Neuronal stem cell (in vitro differentiated cells): ENCODE results near the gene RSPRY1.

ENCODE experiments used
- DNase-seq: peaks from one replicate; pipeline ENCODE4 v3.0.0-alpha.2; 2013; ENCODE audit warnings: low spot score
- H2AFZ ChIP-seq: one replicate; pipeline ENCODE4 v1.6.1; 2013; ENCODE audit warnings: mild to moderate bottlenecking, low read length, inconsistent platforms
- H2AK5ac ChIP-seq: 2 replicates; pipeline ENCODE4 v1.6.1; 2013; ENCODE audit warnings: low read depth, mild to moderate bottlenecking, inconsistent platforms, low read length, moderate library complexity, mixed read lengths
- H2BK120ac ChIP-seq: 2 replicates; pipeline ENCODE4 v1.6.1; 2013; ENCODE audit warnings: low read depth, mild to moderate bottlenecking, inconsistent platforms, low read length, moderate library complexity, mixed read lengths
- H2BK12ac ChIP-seq: one replicate; pipeline ENCODE4 v1.6.1; 2013; ENCODE audit warnings: low read length, inconsistent platforms
- H2BK15ac ChIP-seq: 2 replicates; pipeline ENCODE4 v1.6.1; 2013; ENCODE audit warnings: mild to moderate bottlenecking, low read length, inconsistent platforms, mixed read lengths
- H2BK5ac ChIP-seq: one replicate; pipeline ENCODE4 v1.6.1; 2013; ENCODE audit warnings: inconsistent platforms, mild to moderate bottlenecking, low read length, moderate library complexity
- H3K14ac ChIP-seq: one replicate; pipeline ENCODE4 v1.6.1; 2013; ENCODE audit warnings: low read length, inconsistent platforms
- H3K18ac ChIP-seq: 2 replicates; pipeline ENCODE4 v1.6.1; 2013; ENCODE audit warnings: low read length, inconsistent platforms
- H3K23ac ChIP-seq: 2 replicates; pipeline ENCODE4 v1.6.1; 2013; ENCODE audit warnings: low read depth, mild to moderate bottlenecking, mixed read lengths, low read length, inconsistent platforms; ENCODE audit not compliant: poor library complexity
- H3K27ac ChIP-seq: replicated peaks from 3 replicates; pipeline ENCODE4 v1.5.1; 2013; ENCODE audit warnings: low read length, inconsistent platforms
- H3K27me3 ChIP-seq, 3 experiments: 2 replicates each; pipeline ENCODE4 v1.6.1; 2013; ENCODE audit warnings: low read length in 3 of 3, mild to moderate bottlenecking in 2 of 3, inconsistent platforms in 1 of 3, low read depth in 1 of 3, mixed read lengths in 1 of 3, moderate library complexity in 1 of 3; ENCODE audit not compliant: control insufficient read depth in 3 of 3, insufficient read depth in 3 of 3
- H3K36me3 ChIP-seq, 2 donors: replicated peaks in 1 of 2; 2 replicates each; pipeline ENCODE4 v1.6.1; 2013; ENCODE audit warnings: low read length in 2 of 2; ENCODE audit not compliant: control insufficient read depth in 2 of 2, insufficient read depth in 2 of 2
- H3K4ac ChIP-seq: 2 replicates; pipeline ENCODE4 v1.6.1; 2013; ENCODE audit warnings: inconsistent platforms, mild to moderate bottlenecking, low read length, moderate library complexity
- H3K4me1 ChIP-seq, 2 donors: 1 replicate in 1 of 2; 2 replicates in 1 of 2; pipeline ENCODE4 v1.6.1; 2013; ENCODE audit warnings: low read length in 2 of 2, low read depth in 1 of 2; ENCODE audit not compliant: control insufficient read depth in 2 of 2, insufficient read depth in 1 of 2
- H3K4me2 ChIP-seq: one replicate; pipeline ENCODE4 v1.6.1; 2013; ENCODE audit warnings: mild to moderate bottlenecking, low read length, inconsistent platforms; ENCODE audit not compliant: insufficient read depth, poor library complexity, severe bottlenecking
- H3K4me3 ChIP-seq, 2 donors: 2 replicates each; pipeline ENCODE4 v1.5.1; 2013; ENCODE audit warnings: low read length in 2 of 2, mild to moderate bottlenecking in 2 of 2, inconsistent platforms in 1 of 2, moderate library complexity in 1 of 2
- H3K79me1 ChIP-seq: one replicate; pipeline ENCODE4 v1.6.1; 2013; ENCODE audit warnings: low read depth, mild to moderate bottlenecking, inconsistent platforms, low read length, moderate library complexity
- H3K9ac ChIP-seq: one replicate; pipeline ENCODE4 v1.6.1; 2013; ENCODE audit warnings: mild to moderate bottlenecking, low read depth, low read length, inconsistent platforms; ENCODE audit not compliant: poor library complexity
- H3K9me3 ChIP-seq, 2 donors: replicated peaks in 1 of 2; 2 replicates each; pipeline versions ENCODE3 to v1.6.1; 2013; ENCODE audit warnings: low read length in 2 of 2, mild to moderate bottlenecking in 2 of 2, inconsistent platforms in 1 of 2, low read depth in 1 of 2, mixed read lengths in 1 of 2, moderate library complexity in 1 of 2; ENCODE audit not compliant: control insufficient read depth in 2 of 2, insufficient read depth in 1 of 2
- H4K8ac ChIP-seq: one replicate; pipeline ENCODE4 v1.6.1; 2013; ENCODE audit warnings: low read depth, mild to moderate bottlenecking, inconsistent platforms, low read length, moderate library complexity
- H4K91ac ChIP-seq: one replicate; pipeline ENCODE4 v1.6.1; 2013; ENCODE audit warnings: low read length, low read depth, mild to moderate bottlenecking, inconsistent platforms; ENCODE audit not compliant: poor library complexity
- WGBS, 2 donors: extraction: QIAGEN DNeasy Blood & Tissue Kit; methylation state at CpG; one replicate each; pipeline ENCODE4 v1.1.7; 2013; ENCODE audit warnings: missing lambda C conversion rate in 2 of 2, mixed read lengths in 1 of 2; ENCODE audit not compliant: insufficient read length in 2 of 2, insufficient replicate concordance in 1 of 2; ENCODE audit errors: extremely low coverage in 2 of 2; 5-methylcytosine and 5-hydroxymethylcytosine counted together

Gene RSPRY1

DNA sequence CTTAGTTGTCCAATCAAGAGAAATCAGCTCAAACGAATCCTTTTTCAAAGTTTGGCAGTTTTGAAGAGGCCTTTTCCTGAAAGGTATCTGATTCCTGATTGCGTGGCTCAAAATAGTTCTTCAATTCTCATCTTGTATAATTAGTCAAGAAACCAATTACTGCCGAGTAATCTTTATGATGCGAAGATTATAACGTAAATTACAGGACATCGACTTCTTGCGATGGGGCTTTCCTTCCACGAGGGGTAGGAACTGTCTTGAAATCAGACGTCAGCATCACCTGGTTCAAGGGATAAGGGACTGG lies 58.3 kb downstream of the RSPRY1 start:
- Histone ChIP-seq H3K4ac (no peak overlapping the region), H2BK120ac (no peak overlapping the region), H2AFZ (peak overlapping the region; percentile 95), H3K18ac (peak overlapping the region; percentile 31), H4K8ac (no peak overlapping the region), H4K91ac (no peak overlapping the region), H2BK15ac (no peak overlapping the region), H3K14ac (no peak overlapping the region), H3K79me1 (no peaks in the 10 kb centered on the region), H3K4me3 (peak overlapping the region; percentile 63 to 76), H3K4me1 (peaks cover 1 to 2% of the 10 kb centered on the region in 2 donors), H2BK12ac (no peak overlapping the region), H3K4me2 (peak overlapping the region; percentile 72), H3K9me3 (peaks cover 0 to 2% of the 10 kb centered on the region in 2 donors), H2BK5ac (no peak overlapping the region), H3K23ac (no peak overlapping the region), H3K9ac (no peak overlapping the region), H3K27ac (peak overlapping the region; percentile 48), H2AK5ac (no peak overlapping the region), H3K27me3 (peaks cover 0 to under 1% (median 0%) of the 10 kb centered on the region in 3 experiments), H3K36me3 (peaks cover 4 to 44% of the 10 kb centered on the region in 2 donors)
- no peak for DNase-seq
- WGBS, 2 donors = no CpG with 5 or more reads among the region's 9 CpGs

DNA sequence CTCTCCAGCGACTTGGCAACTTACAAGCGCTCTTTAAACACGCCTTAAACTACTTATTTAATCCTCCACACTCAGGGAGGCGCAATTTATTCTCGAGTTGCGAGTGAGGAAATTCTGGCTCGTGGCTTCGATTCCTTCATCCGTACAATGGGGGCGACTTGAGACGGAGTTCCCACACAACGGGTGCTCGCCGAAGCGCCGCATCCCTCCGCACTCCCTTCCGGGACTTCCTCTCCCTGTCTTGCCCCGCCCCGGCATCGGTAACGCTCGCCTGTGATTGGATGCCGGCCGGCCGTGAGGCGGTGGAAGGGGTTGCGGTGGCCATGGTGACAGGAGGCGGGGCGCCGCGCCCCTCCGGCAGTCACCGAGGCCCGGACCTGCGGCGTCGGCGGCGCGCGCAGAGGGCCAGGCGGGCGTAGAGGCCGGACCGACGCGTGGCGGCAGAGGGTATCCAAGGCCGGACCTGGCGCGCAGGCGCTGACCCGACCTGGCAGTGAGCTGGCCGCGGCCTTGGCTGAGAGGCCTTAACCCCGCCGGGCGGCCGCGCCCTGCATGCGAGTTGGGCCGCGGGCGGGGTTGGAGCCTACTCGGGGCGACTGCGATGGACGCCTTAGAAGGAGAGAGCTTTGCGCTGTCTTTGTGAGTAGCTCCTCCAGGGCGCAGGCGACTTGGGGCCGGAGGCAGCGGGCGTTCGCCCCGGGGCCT lies 58.8 kb downstream of the RSPRY1 start, which contains the start of gene ARL2BP:
ARL2BP (plus strand) TSS at position 493 of the 705 bp plus-strand sequence; CDS start at position 602, 109 bp downstream.
- H4K8ac ChIP-seq = no peak within 1 kb of the TSS
- H3K4me2 ChIP-seq = peak within 1 kb of the TSS; percentile 91
- peak within 1 kb of the TSS; percentile 48 for H3K27ac ChIP-seq
- no peak within 1 kb of the TSS for H2BK12ac ChIP-seq
- H3K36me3 ChIP-seq = peaks cover 5 to 44% of the 10 kb centered on the region in 2 donors
- peak within 1 kb of the TSS; percentile 64 for H3K9ac ChIP-seq
- peaks cover 0 to 3% (median 0%) of the 10 kb centered on the region in 3 experiments for H3K27me3 ChIP-seq
- H3K4me3 ChIP-seq = peak within 1 kb of the TSS; percentile 63 to 90
- peak within 1 kb of the TSS; percentile 50 for H3K18ac ChIP-seq
- no peak within 1 kb of the TSS for H3K14ac ChIP-seq
- no CpG with 5 or more reads among the region's 77 CpGs for WGBS, 2 donors
- peak; percentile 97 for DNase-seq
- peaks cover 1 to 2% of the 10 kb centered on the region in 2 donors for H3K4me1 ChIP-seq
- H3K4ac ChIP-seq = no peak within 1 kb of the TSS
- H2AK5ac ChIP-seq = no peak within 1 kb of the TSS
- H3K79me1 ChIP-seq = no peaks in the 10 kb centered on the region
- H4K91ac ChIP-seq = no peak within 1 kb of the TSS
- peak within 1 kb of the TSS; percentile 95 for H2AFZ ChIP-seq
- H2BK120ac ChIP-seq = no peak within 1 kb of the TSS
- H3K9me3 ChIP-seq = peaks cover 0 to 2% of the 10 kb centered on the region in 2 donors
- H2BK15ac ChIP-seq = no peak within 1 kb of the TSS
- H2BK5ac ChIP-seq = no peak within 1 kb of the TSS
- H3K23ac ChIP-seq = peak within 1 kb of the TSS; percentile 60

DNA sequence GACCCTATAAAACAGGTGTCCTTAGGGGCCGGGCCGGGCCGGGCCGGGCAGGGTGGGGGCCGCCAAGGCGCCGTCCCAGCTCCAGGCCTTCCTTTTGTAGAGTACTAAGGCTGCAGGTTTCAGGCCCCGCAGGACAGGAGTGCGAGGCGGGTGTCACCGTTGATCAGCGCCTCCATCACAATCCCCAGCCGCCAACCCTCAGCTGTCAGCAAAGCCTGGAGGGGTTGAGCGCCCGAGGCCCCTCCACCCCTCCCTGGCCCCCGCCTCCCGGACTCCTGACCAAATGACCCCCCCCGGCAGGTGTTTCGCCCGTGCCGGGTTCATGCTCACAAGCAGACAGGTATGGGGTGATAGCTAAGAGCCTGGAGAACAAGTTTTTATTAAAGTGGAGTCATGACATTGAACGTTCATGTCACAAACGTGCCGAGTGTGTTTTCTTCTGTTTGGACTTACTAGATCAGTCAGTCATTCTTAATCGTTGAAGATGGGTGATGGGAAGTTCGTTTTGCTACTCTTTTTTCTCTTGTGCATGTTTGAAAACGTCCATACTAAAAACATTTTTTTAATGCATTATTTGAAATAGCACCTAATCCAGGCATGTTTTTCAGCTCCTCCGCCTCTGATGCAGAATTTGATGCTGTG lies 59.5 kb downstream of the RSPRY1 start:
- Histone ChIP-seq H3K4ac (no peak overlapping the region), H3K4me1 (peaks cover 1 to 2% of the 10 kb centered on the region in 2 donors), H2AK5ac (no peak overlapping the region), H3K79me1 (no peaks in the 10 kb centered on the region), H3K9me3 (peaks cover 0 to 2% of the 10 kb centered on the region in 2 donors), H2BK120ac (no peak overlapping the region), H3K9ac (peak overlapping the region; percentile 64), H3K14ac (no peak overlapping the region), H4K8ac (no peak overlapping the region), H3K23ac (peak overlapping the region; percentile 60), H3K36me3 (peaks cover 7 to 44% of the 10 kb centered on the region in 2 donors), H3K27ac (no peak overlapping the region), H2BK15ac (no peak overlapping the region), H3K4me2 (peak overlapping the region; percentile 91), H2BK5ac (no peak overlapping the region), H3K4me3 (peak overlapping the region; percentile 63 to 90), H3K18ac (peak overlapping the region; percentile 50), H3K27me3 (peaks cover 0 to 3% (median 0%) of the 10 kb centered on the region in 3 experiments), H2AFZ (peak overlapping the region; percentile 95), H4K91ac (no peak overlapping the region), H2BK12ac (no peak overlapping the region)
- no CpG with 5 or more reads among the region's 28 CpGs for WGBS, 2 donors
- no peak for DNase-seq

DNA sequence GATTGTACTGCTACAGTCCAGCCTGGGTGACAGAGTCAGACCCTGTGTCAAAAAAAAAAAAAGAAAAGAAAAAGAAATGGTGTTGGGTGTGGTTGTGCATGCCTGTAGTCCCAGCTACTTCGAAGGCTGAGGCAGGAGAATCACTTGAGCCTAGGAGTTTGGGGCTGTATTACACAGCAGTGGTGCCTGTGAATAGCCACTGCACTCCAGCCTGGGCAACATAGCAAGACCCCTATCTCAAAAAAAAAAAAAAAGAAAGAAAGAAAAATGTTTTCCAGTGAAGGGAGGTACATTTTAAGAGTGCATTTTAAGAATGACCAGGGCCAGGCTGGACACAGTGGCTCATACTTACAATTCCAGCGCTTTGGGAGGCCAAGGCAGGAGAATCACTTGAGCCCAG lies 65.2 kb downstream of the RSPRY1 start:
- Histone ChIP-seq H4K8ac (no peak overlapping the region), H2BK5ac (no peak overlapping the region), H3K4me3 (no peak overlapping the region), H3K9me3 (peaks cover 8 to 9% of the 10 kb centered on the region in 2 donors), H3K14ac (no peak overlapping the region), H3K18ac (no peak overlapping the region), H3K27ac (no peak overlapping the region), H3K4me1 (no peaks in the 10 kb centered on the region), H4K91ac (no peak overlapping the region), H2BK120ac (no peak overlapping the region), H3K23ac (no peak overlapping the region), H3K4me2 (no peak overlapping the region), H2AFZ (no peak overlapping the region), H2BK12ac (no peak overlapping the region), H3K4ac (no peak overlapping the region), H2AK5ac (no peak overlapping the region), H3K79me1 (no peaks in the 10 kb centered on the region), H2BK15ac (no peak overlapping the region), H3K36me3 (peaks cover 15 to 88% of the 10 kb centered on the region in 2 donors), H3K27me3 (peaks cover 0 to 3% (median 0%) of the 10 kb centered on the region in 3 experiments), H3K9ac (no peak overlapping the region)
- WGBS, 2 donors = no CpG with 5 or more reads among the region's 2 CpGs
- no peak for DNase-seq
